LNCAP (cell line): ENCODE measurements around the gene DMAP1.

Experiments used
- CTCF ChIP-seq: fragments of 450-650 bp; IDR thresholded peaks from 2 replicates; pipeline ENCODE4 v1.5.1; 2017; ENCODE audit warnings: mild to moderate bottlenecking

Gene DMAP1

GRCh38 chr1:44251486-44251885 is 38.2 kb downstream of the DMAP1 start:
- TF ChIP-seq CTCF = no peak

- no peak for TF ChIP-seq CTCF
Observed at GRCh38 chr1:44251989-44252671, 38.9 kb downstream of the DMAP1 start.

GRCh38 chr1:44254392-44254910 is 41.2 kb downstream of the DMAP1 start:
- TF ChIP-seq CTCF = no peak

GRCh38 chr1:44256762-44257554 is 43.7 kb downstream of the DMAP1 start:
- TF ChIP-seq CTCF = no peak

GRCh38 chr1:44259090-44259489 is 45.8 kb downstream of the DMAP1 start:
- no peak for TF ChIP-seq CTCF

- no peak for TF ChIP-seq CTCF
Observed at GRCh38 chr1:44260792-44261170, 47.5 kb downstream of the DMAP1 start.

- TF ChIP-seq CTCF = no peak
Observed at GRCh38 chr1:44261171-44261817, 48.0 kb downstream of the DMAP1 start.
